SU-DHL-6 (cell line): ENCODE data around the gene LOXL4.

ENCODE experiments used
- H2AFZ ChIP-seq: fragments of 200-600 bp; sonication (generic); 2 replicates; pipeline ENCODE4 v1.6.1; 2014; ENCODE audit warnings: low read depth, mild to moderate bottlenecking, moderate library complexity, mixed read lengths, antibody characterized with exemption, low read length; ENCODE audit not compliant: severe bottlenecking
- H3F3A ChIP-seq: fragments of 200-600 bp; shearing (Covaris generic); 2 replicates; pipeline ENCODE4 v1.6.0; 2016; ENCODE audit warnings: antibody characterized with exemption, mild to moderate bottlenecking; ENCODE audit not compliant: insufficient read depth
- H3K27ac ChIP-seq: fragments of 200-600 bp; sonication (generic); 2 replicates; pipeline ENCODE4 v1.5.1; 2016; ENCODE audit warnings: low read depth, mild to moderate bottlenecking, low read length, moderate library complexity, mixed read lengths
- H3K27me3 ChIP-seq: fragments of 200-600 bp; sonication (generic), shearing (Covaris generic); 2 replicates; pipeline ENCODE4 v1.6.0; 2014; ENCODE audit warnings: mild to moderate bottlenecking, low read length
- H3K36me3 ChIP-seq: fragments of 200-600 bp; sonication (generic); 2 replicates; pipeline ENCODE4 v1.6.1; 2014; ENCODE audit warnings: mild to moderate bottlenecking, low read length, mixed read lengths
- H3K4me2 ChIP-seq: fragments of 300-600, 200-600 bp; shearing (Covaris generic), sonication (generic); 2 replicates; pipeline ENCODE4 v1.6.0; 2014; ENCODE audit warnings: low read length, low read depth, mild to moderate bottlenecking; ENCODE audit not compliant: poor library complexity, severe bottlenecking
- H3K4me3 ChIP-seq: fragments of 200-600 bp; sonication (generic); 2 replicates; pipeline ENCODE4 v1.5.1; 2014; ENCODE audit warnings: antibody characterized with exemption, low read length, mild to moderate bottlenecking, mixed read lengths; ENCODE audit not compliant: insufficient read depth, poor library complexity, severe bottlenecking
- H3K79me2 ChIP-seq: fragments of 200-600 bp; sonication (generic); 2 replicates; pipeline ENCODE4 v1.6.1; 2014; ENCODE audit warnings: mild to moderate bottlenecking, low read length, moderate library complexity; ENCODE audit not compliant: insufficient read depth
- H3K9ac ChIP-seq: fragments of 200-600 bp; sonication (generic); 2 replicates; pipeline ENCODE4 v1.7.0; 2014; ENCODE audit warnings: mild to moderate bottlenecking, low read length
- H3K9me2 ChIP-seq: fragments of 200-600 bp; sonication (generic); replicated peaks from 2 replicates; pipeline ENCODE4 v1.6.1; 2014; ENCODE audit warnings: low read length; ENCODE audit not compliant: insufficient read depth
- H3K9me3 ChIP-seq: fragments of 200-600 bp; sonication (generic); 2 replicates; pipeline ENCODE4 v1.6.1; 2014; ENCODE audit warnings: low read length, mixed read lengths; ENCODE audit not compliant: insufficient read depth
- H4K20me1 ChIP-seq: fragments of 200-600 bp; sonication (generic); 2 replicates; pipeline ENCODE4 v1.6.1; 2014; ENCODE audit warnings: low read depth, mild to moderate bottlenecking, antibody characterized with exemption, low read length, moderate library complexity, mixed read lengths
- CTCF ChIP-seq: fragments of 200-600 bp; sonication (generic); IDR thresholded peaks from one replicate; pipeline ENCODE4 v1.5.1; 2017; ENCODE audit warnings: antibody characterized with exemption, mild to moderate bottlenecking, low read length, moderate library complexity; ENCODE audit not compliant: insufficient read depth, poor library complexity, severe bottlenecking
- EZH2phosphoT487 ChIP-seq: fragments of 200-600 bp; sonication (generic), shearing (Covaris generic); conservative IDR thresholded peaks from 2 replicates; pipeline ENCODE4 v1.6.1; 2018; ENCODE audit warnings: mild to moderate bottlenecking, antibody characterized with exemption, low read length, moderate library complexity, mixed read lengths

Gene LOXL4

GRCh38 chr10:98295907-98296306, 27.9 kb upstream of the LOXL4 start:
- Histone ChIP-seq H3K79me2 (no peaks in the 10 kb centered on the region), H3K4me3 (no peak overlapping the region), H4K20me1 (no peaks in the 10 kb centered on the region), H3K36me3 (no peaks in the 10 kb centered on the region), H3K27ac (no peak overlapping the region), H2AFZ (no peak overlapping the region), H3K4me2 (no peak overlapping the region), H3K9me2 (no peaks in the 10 kb centered on the region), H3K9ac (no peak overlapping the region), H3F3A (no peaks in the 10 kb centered on the region), H3K27me3 (no peaks in the 10 kb centered on the region), H3K9me3 (no peaks in the 10 kb centered on the region)
- TF ChIP-seq EZH2phosphoT487 (no peak), CTCF (no peak)

- Histone ChIP-seq H2AFZ (no peak overlapping the region), H3K9me3 (no peaks in the 10 kb centered on the region), H3K79me2 (no peaks in the 10 kb centered on the region), H3K9me2 (no peaks in the 10 kb centered on the region), H3K27ac (no peak overlapping the region), H3K4me2 (no peak overlapping the region), H3F3A (no peaks in the 10 kb centered on the region), H4K20me1 (no peaks in the 10 kb centered on the region), H3K9ac (no peak overlapping the region), H3K36me3 (no peaks in the 10 kb centered on the region), H3K4me3 (no peak overlapping the region), H3K27me3 (no peaks in the 10 kb centered on the region)
- TF ChIP-seq CTCF (no peak), EZH2phosphoT487 (no peak)
These were observed 27.4 kb upstream of the LOXL4 start for GRCh38 chr10:98295401-98295811.

- no peak for TF ChIP-seq EZH2phosphoT487
These were observed 26.3 kb upstream of the LOXL4 start for GRCh38 chr10:98294270-98294627.

GRCh38 chr10:98293550-98294269, 25.7 kb upstream of the LOXL4 start:
- H3K9ac ChIP-seq: no peak overlapping the region
- H3K4me2 ChIP-seq: no peak overlapping the region
- H3K36me3 ChIP-seq: no peaks in the 10 kb centered on the region
- no peaks in the 10 kb centered on the region for H4K20me1 ChIP-seq
- no peaks in the 10 kb centered on the region for H3K27me3 ChIP-seq
- H3K27ac ChIP-seq: no peak overlapping the region
- no peaks in the 10 kb centered on the region for H3F3A ChIP-seq
- no peaks in the 10 kb centered on the region for H3K9me3 ChIP-seq
- H3K9me2 ChIP-seq: no peaks in the 10 kb centered on the region
- no peak for TF ChIP-seq EZH2phosphoT487
- TF ChIP-seq CTCF: no peak
- H3K79me2 ChIP-seq: no peaks in the 10 kb centered on the region
- no peak overlapping the region for H2AFZ ChIP-seq
- no peak overlapping the region for H3K4me3 ChIP-seq

More at GRCh38 chr10:98294270-98294627, 26.3 kb upstream of the LOXL4 start:
- Histone ChIP-seq H3K27me3 (no peaks in the 10 kb centered on the region), H3K9ac (no peak overlapping the region), H3K79me2 (no peaks in the 10 kb centered on the region), H3K4me2 (no peak overlapping the region), H2AFZ (no peak overlapping the region), H4K20me1 (no peaks in the 10 kb centered on the region), H3K27ac (no peak overlapping the region), H3K9me2 (no peaks in the 10 kb centered on the region), H3K36me3 (no peaks in the 10 kb centered on the region), H3K4me3 (no peak overlapping the region), H3K9me3 (no peaks in the 10 kb centered on the region), H3F3A (no peaks in the 10 kb centered on the region)
